Measurements from ENCODE around the gene SPRTN.

The SPRTN gene

DNA sequence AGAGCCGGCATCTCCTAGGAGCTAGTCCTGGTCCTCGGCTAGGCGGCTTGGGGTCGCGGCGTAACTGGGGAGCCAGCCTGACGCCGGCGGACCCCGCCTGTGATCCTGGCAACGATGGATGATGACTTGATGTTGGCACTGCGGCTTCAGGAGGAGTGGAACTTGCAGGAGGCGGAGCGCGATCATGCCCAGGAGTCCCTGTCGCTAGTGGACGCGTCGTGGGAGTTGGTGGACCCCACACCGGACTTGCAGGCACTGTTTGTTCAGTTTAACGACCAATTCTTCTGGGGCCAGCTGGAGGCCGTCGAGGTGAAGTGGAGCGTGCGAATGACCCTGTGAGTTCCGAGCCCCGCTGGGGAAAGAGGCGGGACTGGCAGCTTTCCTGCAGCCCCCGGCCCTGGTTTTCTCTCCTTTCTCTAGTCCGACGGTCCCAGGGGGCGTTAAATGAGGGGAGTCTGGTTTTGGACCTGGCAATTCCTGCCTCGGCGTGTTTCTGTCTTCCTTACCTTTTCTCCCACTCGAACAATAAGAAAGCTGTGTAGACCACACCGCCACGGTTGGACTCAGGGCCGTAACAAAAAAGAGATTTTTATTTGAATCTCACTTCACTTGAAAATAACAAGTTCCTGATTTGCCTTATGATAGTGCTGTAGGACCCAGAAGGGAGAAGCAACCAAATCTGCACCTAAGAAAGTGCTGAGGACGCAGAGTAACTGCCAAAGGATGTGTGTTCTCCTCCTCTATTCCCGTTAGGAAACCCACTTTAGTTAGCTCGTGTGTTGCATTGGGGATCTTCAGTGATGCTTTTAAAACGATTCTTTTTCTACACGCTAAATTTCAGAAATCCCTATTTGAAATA is at the start of gene SPRTN:
Gene SPRTN, plus strand, starts transcription at position 24 of the 859 bp plus-strand sequence. Its CDS starts 91 bp downstream, at position 115.
- FAIRE-seq = no peak

GRCh38 chr1:231295938-231296337 is 42.2 kb upstream of the SPRTN start:
- FAIRE-seq = no peak

GRCh38 chr1:231301990-231302389 is 36.1 kb upstream of the SPRTN start:
- FAIRE-seq = no peak

DNA sequence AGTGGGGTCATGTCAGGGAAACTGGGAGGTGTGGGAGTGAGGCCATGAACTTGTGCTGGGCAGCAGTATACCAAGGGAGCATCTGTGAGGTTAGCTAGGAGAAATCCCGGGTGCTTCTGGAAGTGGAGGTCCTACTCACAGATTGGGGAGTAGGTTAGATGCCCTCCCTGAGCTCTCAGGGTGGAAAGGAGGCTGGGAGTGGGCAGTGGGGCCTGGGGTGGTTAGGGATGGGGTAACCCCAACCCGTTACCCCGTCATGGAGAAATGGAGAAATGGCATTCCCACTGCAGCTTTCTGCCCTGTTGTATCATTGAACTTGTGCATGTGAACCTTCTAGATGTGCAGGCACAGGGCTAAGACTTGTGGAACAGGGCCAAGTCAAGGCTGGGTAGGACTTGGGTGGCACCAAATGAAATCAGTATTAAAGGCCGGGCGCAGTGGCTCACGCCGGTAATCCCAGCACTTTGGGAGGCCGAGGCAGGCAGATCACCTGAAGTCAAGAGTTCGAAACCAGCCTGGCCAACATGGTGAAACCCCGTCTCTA is 27.6 kb upstream of the SPRTN start:
- no peak for FAIRE-seq

GRCh38 chr1:231311720-231312431 is 26.2 kb upstream of the SPRTN start:
- FAIRE-seq = no peak

DNA sequence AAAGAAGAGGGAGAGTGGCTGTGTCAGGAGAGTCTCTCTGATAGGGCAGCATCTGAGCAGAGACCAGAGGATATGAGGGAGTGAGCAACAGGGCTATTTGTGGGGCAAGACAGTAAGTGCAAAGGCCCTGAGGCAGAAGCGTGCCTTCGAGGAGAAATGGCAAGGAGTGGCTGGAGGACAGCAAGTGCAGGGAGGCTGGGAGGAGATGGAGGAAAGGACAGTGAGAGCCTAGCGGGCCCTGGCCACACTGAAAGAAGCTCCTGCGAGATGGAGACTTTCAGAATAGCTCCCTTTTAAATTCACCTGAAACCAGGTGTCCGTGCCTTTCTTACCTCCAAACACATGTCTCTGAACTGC is 25.7 kb upstream of the SPRTN start:
- no peak for FAIRE-seq

- FAIRE-seq = no peak
Observed at GRCh38 chr1:231313661-231314060, 24.4 kb upstream of the SPRTN start.

DNA sequence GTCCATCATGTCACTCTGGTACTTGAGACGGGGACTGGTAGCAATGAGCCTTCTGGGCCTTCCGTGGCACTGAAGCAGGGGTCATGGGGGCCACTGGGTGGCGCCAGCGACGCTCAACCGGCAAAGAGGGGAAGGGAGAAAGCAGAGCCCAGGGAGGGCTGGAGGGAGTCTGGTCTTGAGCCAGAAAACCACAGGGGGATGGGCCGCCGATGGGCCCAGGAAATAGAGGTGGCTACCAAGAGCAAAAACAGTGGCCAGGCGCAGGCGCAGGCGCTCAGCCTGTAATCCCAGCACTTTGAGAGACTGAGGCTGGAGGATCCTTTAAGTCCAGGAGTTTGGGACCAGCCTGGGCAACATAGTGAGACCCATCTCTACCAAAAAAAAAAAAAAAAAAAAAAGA is 22.2 kb upstream of the SPRTN start:
- FAIRE-seq = no peak

- FAIRE-seq = no peak
Observed at GRCh38 chr1:231317306-231318014, 20.6 kb upstream of the SPRTN start.

DNA sequence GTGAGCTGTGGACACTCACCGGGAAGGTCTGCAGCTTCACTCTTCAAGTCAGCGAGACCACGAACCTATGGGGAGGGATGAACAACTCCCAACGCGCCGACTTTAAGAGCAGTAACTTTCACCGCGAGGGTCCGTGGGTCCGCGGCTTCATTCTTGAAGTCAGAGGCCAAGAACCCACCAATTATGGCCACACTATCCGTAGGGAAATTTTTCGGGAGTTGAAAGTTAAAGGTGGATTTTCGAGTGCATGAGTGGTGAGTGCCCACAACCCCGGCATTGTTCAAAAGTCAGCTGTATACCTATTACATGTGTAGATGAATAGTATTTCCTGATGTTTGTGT is 20.1 kb upstream of the SPRTN start:
- FAIRE-seq = no peak

DNA sequence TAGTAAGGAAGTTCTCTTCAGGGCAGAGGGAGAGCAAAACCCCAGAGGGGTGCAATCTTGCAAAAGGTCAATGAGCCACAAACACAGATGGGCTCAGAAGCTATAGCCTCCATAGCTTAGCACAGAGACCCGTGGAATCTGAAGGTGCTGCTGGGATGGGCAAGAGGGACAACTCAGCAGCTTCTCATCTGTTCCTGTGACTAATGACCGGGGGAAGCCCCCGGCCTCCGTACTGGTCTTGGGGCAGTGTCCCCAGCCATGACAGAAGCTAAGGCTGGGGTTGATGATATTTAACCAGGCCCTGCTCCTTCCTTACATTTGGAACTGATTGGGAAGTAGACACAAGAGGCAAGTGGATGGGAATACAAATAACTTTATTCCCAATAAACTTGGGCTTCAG is 19.5 kb upstream of the SPRTN start:
- FAIRE-seq = no peak

DNA sequence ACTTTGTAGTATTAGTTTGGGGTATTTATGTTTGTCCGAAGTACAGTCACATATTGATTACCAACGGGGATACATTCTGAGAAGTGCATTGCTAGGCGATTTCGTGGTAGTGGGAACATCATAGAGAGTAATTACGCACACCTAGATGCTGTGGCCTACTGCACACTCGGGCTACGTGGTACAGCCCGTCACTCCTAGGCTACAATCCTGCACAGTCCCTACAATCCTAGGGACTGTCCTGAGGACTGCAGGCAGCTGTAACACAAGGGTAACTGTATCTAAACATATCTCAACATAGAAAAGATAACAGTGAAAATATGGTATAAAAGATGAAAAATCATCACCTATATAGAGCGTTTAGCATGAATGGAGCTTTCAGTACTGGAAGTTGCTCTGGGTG is 19.0 kb upstream of the SPRTN start:
- no peak for FAIRE-seq

DNA sequence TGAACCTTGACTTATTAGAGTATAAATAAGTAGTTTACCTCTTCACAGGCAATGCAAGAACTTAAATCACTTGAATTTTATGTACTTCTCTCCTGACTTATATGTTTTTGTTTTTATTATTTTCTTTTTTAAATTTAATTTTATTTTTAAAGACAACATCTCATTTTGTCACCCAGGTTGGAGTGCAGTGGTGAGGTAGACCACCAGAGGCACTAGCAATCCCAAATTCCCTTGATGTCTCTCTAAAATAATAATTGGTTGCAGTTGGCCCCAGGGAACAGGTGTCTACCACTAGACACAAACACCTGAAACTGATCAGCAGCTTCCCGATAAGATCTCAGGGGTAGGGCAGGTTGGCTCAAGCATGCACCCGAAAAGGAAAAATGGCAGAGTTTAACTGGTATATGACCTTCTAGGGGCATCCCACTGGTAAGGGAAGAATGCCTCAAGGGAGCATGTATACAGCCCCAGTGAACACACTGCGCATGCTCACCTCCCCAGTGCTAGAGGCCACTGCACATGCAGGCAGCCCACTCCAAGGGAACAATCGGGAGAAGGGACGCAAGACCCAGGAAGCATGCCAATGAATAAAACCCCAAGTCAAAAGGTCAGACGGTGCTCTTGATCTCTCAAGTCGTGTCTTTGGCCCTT is 15.1 kb upstream of the SPRTN start:
- no peak for FAIRE-seq

DNA sequence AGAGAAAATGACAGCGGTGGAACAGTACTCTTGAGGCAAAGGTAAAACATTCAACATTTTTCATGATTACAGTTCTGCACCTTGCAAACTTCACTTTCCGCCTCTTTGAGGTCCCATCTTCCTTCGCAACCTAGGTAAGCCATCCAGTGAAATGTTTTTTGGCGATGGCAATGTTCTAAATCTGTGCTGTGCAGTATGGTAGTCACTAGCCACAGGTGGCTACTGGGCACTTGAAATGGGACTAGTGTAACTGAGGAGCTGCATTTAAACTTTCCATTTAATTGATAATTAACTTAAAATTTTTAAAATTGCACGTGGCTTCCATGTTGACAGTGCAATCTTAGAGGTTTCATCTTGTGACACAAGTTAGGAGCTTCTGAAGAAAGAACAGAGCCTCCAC is 13.4 kb upstream of the SPRTN start:
- no peak for FAIRE-seq

DNA sequence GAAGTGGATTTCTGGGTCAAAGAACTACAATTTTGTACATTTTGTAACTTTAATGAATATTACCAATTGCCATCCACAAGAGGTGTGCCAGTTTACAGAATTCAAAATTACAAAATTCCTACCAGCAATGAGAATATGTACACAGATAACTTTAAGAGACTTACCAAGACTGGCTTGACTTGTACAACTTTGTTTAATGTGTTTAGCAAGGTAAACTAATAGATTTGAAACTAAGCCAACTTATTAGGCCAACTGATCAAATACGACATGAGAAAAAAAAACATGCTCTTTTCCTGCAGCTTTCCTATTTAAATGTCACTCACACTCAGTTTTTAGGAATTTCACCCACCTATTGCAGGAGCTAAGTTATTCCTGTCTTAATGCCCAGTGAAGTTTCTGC is 11.8 kb upstream of the SPRTN start:
- no peak for FAIRE-seq

DNA sequence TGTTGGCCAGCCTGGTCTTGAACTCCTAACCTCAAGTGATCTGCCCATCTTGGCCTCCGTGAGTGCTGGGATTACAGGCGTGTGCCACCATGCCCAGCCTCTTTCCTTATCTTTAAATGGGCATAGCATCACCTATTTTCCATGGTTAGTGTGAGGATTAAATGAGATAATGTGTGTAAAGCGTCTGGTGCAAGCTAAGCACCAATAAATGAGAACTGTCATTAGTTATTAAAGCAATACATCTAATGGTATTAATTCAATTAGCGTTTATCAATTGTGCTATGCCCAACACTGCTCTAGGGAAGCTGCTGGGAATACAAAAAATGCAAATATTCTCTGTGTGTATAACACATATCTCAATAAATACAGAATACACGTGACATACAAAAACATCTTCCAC is 10.5 kb upstream of the SPRTN start:
- FAIRE-seq = no peak

DNA sequence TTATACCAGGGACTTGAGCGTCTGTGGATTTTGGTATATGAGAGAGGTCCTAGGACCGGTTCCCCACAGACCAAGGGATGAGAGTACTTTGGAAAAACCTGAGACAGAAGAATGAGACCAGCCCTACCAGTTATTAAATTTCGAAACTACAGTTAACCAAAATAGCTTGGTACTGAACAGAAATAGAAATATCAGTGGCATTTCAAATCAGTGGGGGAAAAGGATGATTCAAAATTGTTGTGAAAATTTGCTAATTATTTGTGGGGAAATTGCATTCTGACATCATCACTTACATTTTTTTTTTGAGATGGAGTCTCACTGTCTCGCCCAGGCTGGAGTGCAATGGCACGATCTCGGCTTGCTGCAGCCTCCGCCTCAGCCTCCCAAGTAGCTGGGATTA is 8.6 kb upstream of the SPRTN start:
- FAIRE-seq = no peak

GRCh38 chr1:231332761-231333160 is 5.3 kb upstream of the SPRTN start:
- FAIRE-seq = peak; percentile 7

- FAIRE-seq = peak; percentile 17
Observed at GRCh38 chr1:231334079-231334666, 3.9 kb upstream of the SPRTN start.

DNA sequence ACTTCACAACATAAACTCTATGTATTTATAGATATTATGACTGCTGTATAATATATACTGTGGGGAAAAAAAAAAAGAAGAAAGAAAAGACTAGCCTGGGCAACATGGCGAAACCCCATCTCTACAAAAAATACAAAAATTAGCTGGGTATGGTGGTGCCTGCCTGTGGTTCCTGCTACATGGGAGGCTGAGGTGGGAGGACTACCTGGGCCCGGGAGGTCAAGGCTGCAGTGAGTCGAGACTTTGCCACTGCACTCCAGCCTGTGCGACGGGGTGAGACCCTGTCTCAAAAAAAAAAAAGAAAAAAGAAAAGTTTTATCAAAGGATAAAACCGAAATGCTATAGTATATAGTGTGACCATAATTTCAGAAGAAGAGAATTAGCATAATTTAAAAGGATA is 3.1 kb upstream of the SPRTN start:
- FAIRE-seq = no peak

DNA sequence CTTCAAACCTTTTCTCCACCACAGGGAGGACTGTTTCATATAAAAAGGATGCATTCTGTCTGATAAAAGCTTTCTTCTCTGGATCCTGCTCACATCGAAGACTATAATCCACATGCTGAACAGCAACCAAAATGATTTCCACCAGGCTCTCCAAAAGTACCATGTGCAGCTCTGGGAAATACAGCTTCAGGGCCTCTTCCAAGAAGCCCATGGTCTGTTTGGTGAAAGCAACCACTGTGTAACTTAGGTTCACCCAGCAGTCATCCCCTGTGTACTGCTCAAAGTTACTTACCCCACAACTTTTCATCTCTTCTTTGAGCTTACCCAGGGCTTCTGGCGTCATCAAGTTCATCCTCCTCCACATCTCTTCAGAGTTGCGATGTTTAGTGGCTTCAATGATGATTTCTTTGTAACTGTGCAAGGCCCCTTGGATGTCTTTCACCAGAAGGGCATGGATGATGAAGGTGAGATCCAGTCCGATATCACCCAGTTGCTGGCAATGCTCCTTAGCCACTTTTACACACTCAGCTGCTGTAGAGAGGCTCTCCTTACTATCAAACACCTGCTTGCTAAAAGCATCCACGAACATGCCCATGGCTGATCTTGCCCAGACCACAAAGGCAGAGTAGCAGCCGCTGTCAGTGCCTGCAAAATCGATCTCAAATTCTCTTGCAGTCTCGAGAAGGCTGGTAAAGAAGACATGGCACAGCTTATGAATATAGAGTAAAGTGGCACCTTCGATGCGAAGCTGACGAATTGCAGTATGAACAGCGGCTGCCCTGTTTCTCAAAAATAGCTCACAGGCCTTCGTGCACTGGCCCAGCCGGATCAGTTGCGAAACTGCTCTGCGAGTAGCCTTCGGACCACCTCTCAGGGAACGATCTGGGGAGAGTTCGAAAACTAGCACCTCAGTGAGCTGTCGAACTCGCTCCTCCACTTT is 2.2 kb upstream of the SPRTN start:
- no peak for FAIRE-seq

Measured in TTC549 (cell line).